ENCODE results near the gene SEMA5A.

- TF ChIP-seq CTCF (IDR thresholded peaks at IDR 0.05) (no peak), POLR2A (IDR thresholded peaks at IDR 0.05) (no peak)
Measured at GRCh38 chr5:9467199-9468059, 78.4 kb downstream of the SEMA5A start.

All from lower leg skin (tissue), 3 donors.